ENCODE results near the gene BLM.

DNA sequence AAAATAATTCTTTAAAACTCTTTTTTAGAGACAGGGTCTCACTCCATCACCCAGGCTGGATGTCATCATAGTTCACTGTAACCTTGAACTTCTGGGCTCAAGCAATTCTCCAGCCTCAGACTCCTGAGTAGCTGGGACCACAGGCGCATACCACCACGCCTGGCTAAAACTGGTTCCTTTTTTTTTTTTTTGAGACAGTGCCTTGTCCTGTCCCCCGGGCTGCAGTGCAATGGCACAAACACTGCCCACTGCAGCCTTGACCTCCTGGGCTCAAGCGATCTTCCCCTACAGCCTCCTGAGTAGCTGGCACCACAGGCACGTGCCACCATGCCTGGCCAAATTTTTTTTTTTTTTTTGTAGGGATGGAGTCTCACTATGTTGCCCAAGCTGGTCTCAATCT lies 127.5 kb downstream of the BLM start:
- no peak for TF ChIP-seq POLR2A (IDR thresholded peaks at IDR 0.05)
- TF ChIP-seq, protein P1, sequence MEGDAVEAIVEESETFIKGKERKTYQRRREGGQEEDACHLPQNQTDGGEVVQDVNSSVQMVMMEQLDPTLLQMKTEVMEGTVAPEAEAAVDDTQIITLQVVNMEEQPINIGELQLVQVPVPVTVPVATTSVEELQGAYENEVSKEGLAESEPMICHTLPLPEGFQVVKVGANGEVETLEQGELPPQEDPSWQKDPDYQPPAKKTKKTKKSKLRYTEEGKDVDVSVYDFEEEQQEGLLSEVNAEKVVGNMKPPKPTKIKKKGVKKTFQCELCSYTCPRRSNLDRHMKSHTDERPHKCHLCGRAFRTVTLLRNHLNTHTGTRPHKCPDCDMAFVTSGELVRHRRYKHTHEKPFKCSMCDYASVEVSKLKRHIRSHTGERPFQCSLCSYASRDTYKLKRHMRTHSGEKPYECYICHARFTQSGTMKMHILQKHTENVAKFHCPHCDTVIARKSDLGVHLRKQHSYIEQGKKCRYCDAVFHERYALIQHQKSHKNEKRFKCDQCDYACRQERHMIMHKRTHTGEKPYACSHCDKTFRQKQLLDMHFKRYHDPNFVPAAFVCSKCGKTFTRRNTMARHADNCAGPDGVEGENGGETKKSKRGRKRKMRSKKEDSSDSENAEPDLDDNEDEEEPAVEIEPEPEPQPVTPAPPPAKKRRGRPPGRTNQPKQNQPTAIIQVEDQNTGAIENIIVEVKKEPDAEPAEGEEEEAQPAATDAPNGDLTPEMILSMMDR (IDR thresholded peaks at IDR 0.05) = no peak
